Mesenchymal stem cell (in vitro differentiated cells and primary cell): ENCODE data around the gene DDX27.

Source experiments
- DNase-seq: peaks from one replicate; pipeline ENCODE4 v3.0.0-alpha.2; 2013
- H2AFZ ChIP-seq: one replicate; pipeline ENCODE4 v1.6.1; 2013; ENCODE audit warnings: low read depth, mild to moderate bottlenecking, control low read depth, inconsistent platforms, low read length, moderate library complexity
- H2AK5ac ChIP-seq: 2 replicates; pipeline ENCODE4 v1.6.1; 2013; ENCODE audit warnings: low read length, moderate library complexity, mild to moderate bottlenecking, inconsistent platforms; ENCODE audit not compliant: severe bottlenecking
- H2BK120ac ChIP-seq: one replicate; pipeline ENCODE4 v1.6.1; 2013; ENCODE audit warnings: low read depth, mild to moderate bottlenecking, inconsistent platforms, low read length, moderate library complexity
- H2BK12ac ChIP-seq, 2 experiments: one replicate each; pipeline ENCODE4 v1.6.1; 2013; ENCODE audit warnings: inconsistent platforms in 2 of 2, low read length in 2 of 2, mild to moderate bottlenecking in 2 of 2, moderate library complexity in 2 of 2, control low read depth in 1 of 2
- H2BK15ac ChIP-seq: one replicate; pipeline ENCODE4 v1.6.1; 2013; ENCODE audit warnings: mild to moderate bottlenecking, low read depth, inconsistent platforms; ENCODE audit not compliant: poor library complexity, severe bottlenecking
- H2BK5ac ChIP-seq: 2 replicates; pipeline ENCODE4 v1.6.1; 2013; ENCODE audit warnings: low read depth, mild to moderate bottlenecking, low read length, control low read depth, inconsistent platforms; ENCODE audit not compliant: poor library complexity, severe bottlenecking
- H3K14ac ChIP-seq, 2 experiments: one replicate each; pipeline ENCODE4 v1.6.1; 2013; ENCODE audit warnings: inconsistent platforms in 2 of 2, low read length in 2 of 2, control low read depth in 1 of 2, mild to moderate bottlenecking in 1 of 2, moderate library complexity in 1 of 2
- H3K18ac ChIP-seq, 2 experiments: one replicate each; pipeline ENCODE4 v1.6.1; 2013; ENCODE audit warnings: inconsistent platforms in 2 of 2, low read length in 2 of 2, control low read depth in 1 of 2, low read depth in 1 of 2, mild to moderate bottlenecking in 1 of 2
- H3K23ac ChIP-seq, 2 experiments: one replicate each; pipeline ENCODE4 v1.6.1; 2013; ENCODE audit warnings: inconsistent platforms in 2 of 2, low read length in 2 of 2, mild to moderate bottlenecking in 2 of 2, moderate library complexity in 2 of 2, control low read depth in 1 of 2
- H3K27ac ChIP-seq: 2 replicates; pipeline ENCODE4 v1.5.1; 2013; ENCODE audit warnings: mild to moderate bottlenecking, moderate library complexity, low read length, control low read depth, inconsistent platforms; ENCODE audit not compliant: poor library complexity, severe bottlenecking
- H3K27me3 ChIP-seq, 2 experiments: 2 replicates each; pipeline versions ENCODE4 v1.6.1 to v1.7.0; 2013; ENCODE audit warnings: low read length in 2 of 2, mild to moderate bottlenecking in 2 of 2, moderate library complexity in 2 of 2, control low read depth in 1 of 2, inconsistent platforms in 1 of 2; ENCODE audit not compliant: control insufficient read depth in 1 of 2, insufficient read depth in 1 of 2
- H3K36me3 ChIP-seq, 2 experiments: 2 replicates each; pipeline versions ENCODE4 v1.6.1 to v1.7.0; 2013; ENCODE audit warnings: low read length in 2 of 2, control low read depth in 1 of 2, inconsistent platforms in 1 of 2, low read depth in 1 of 2, mild to moderate bottlenecking in 1 of 2; ENCODE audit not compliant: insufficient read depth in 2 of 2, control insufficient read depth in 1 of 2
- H3K4ac ChIP-seq, 2 experiments: one replicate each; pipeline ENCODE4 v1.6.1; 2013; ENCODE audit warnings: inconsistent platforms in 2 of 2, low read length in 2 of 2, mild to moderate bottlenecking in 2 of 2, moderate library complexity in 2 of 2, control low read depth in 1 of 2, low read depth in 1 of 2
- H3K4me1 ChIP-seq: 2 replicates; pipeline ENCODE4 v1.6.1; 2013; ENCODE audit warnings: low read depth, low read length, control low read depth; ENCODE audit not compliant: control insufficient read depth, insufficient read depth
- H3K4me2 ChIP-seq: 2 replicates; pipeline ENCODE4 v1.6.1; 2013; ENCODE audit warnings: low read length, mild to moderate bottlenecking, inconsistent platforms; ENCODE audit not compliant: poor library complexity, severe bottlenecking
- H3K4me3 ChIP-seq, 2 experiments: 2 replicates each; pipeline versions ENCODE4 v1.5.1 to v1.7.0; 2013; ENCODE audit warnings: low read length in 2 of 2, mild to moderate bottlenecking in 2 of 2, control low read depth in 1 of 2, low read depth in 1 of 2; ENCODE audit not compliant: insufficient read depth in 1 of 2
- H3K79me1 ChIP-seq: replicated peaks from 2 replicates; pipeline ENCODE4 v1.6.1; 2013; ENCODE audit warnings: mild to moderate bottlenecking, control low read depth, low read length, inconsistent platforms; ENCODE audit not compliant: poor library complexity, severe bottlenecking
- H3K9ac ChIP-seq: 2 replicates; pipeline ENCODE4 v1.7.0; 2013; ENCODE audit warnings: mild to moderate bottlenecking, low read length, moderate library complexity
- H3K9me3 ChIP-seq: 2 replicates; pipeline ENCODE4 v1.7.0; 2013; ENCODE audit warnings: mild to moderate bottlenecking, low read length; ENCODE audit not compliant: control insufficient read depth
- H4K8ac ChIP-seq: one replicate; pipeline ENCODE4 v1.6.1; 2013; ENCODE audit warnings: inconsistent platforms, mild to moderate bottlenecking, low read length, moderate library complexity
- H4K91ac ChIP-seq: one replicate; pipeline ENCODE4 v1.6.1; 2013; ENCODE audit warnings: mild to moderate bottlenecking, low read length, inconsistent platforms
- WGBS: methylation state at CpG from one replicate; pipeline ENCODE4 v1.1.7; 2013; ENCODE audit warnings: mixed read lengths; 5-methylcytosine and 5-hydroxymethylcytosine counted together

Gene DDX27

GRCh38 chr20:49284818-49285217 is 65.6 kb downstream of the DDX27 start:
- Histone ChIP-seq H3K27ac (peak overlapping the region; percentile 8), H2BK15ac (no peak overlapping the region), H3K36me3 (peaks cover 51 to 99% of the 10 kb centered on the region in 2 experiments), H3K4ac (no peak overlapping the region), H3K23ac (no peak overlapping the region), H3K4me1 (peaks cover 10% of the 10 kb centered on the region), H3K27me3 (no peaks in the 10 kb centered on the region), H3K14ac (no peak overlapping the region), H4K8ac (no peak overlapping the region), H2AK5ac (no peak overlapping the region), H3K9ac (no peak overlapping the region), H2BK120ac (no peak overlapping the region), H3K4me2 (peak overlapping the region; percentile 18), H2BK12ac (no peak overlapping the region), H3K9me3 (peaks cover 30% of the 10 kb centered on the region), H2AFZ (no peak overlapping the region), H2BK5ac (no peak overlapping the region), H4K91ac (no peak overlapping the region), H3K18ac (no peak overlapping the region), H3K4me3 (peak overlapping the region in 1 of 2 experiments; percentile 61), H3K79me1 (no peaks in the 10 kb centered on the region)
- no peak for DNase-seq
- whole genome bisulfite sequencing: 83% methylated on average over 5 of the region's 5 CpGs

- WGBS: no CpG with 5 or more reads among the region's 1 CpG
These were observed 66.0 kb downstream of the DDX27 start for GRCh38 chr20:49285233-49285668.

GRCh38 chr20:49285813-49286494 is 66.7 kb downstream of the DDX27 start:
- Histone ChIP-seq H3K18ac (no peak overlapping the region), H4K8ac (no peak overlapping the region), H3K23ac (no peak overlapping the region), H2BK5ac (no peak overlapping the region), H3K36me3 (peaks cover 59 to 99% of the 10 kb centered on the region in 2 experiments), H3K27me3 (no peaks in the 10 kb centered on the region), H2BK15ac (no peak overlapping the region), H3K9me3 (peaks cover 21% of the 10 kb centered on the region), H3K9ac (no peak overlapping the region), H3K4ac (no peak overlapping the region), H3K27ac (no peak overlapping the region), H2AFZ (no peak overlapping the region), H4K91ac (no peak overlapping the region), H3K79me1 (no peaks in the 10 kb centered on the region), H3K4me2 (peak overlapping the region; percentile 5), H3K4me1 (peaks cover 10% of the 10 kb centered on the region), H3K14ac (no peak overlapping the region), H2BK120ac (no peak overlapping the region), H3K4me3 (peak overlapping the region in 1 of 2 experiments; percentile 61), H2BK12ac (no peak overlapping the region), H2AK5ac (no peak overlapping the region)
- 84% methylated on average over 4 of the region's 4 CpGs for WGBS
- no peak for DNase-seq

More at GRCh38 chr20:49285233-49285668, 66.0 kb downstream of the DDX27 start:
- DNase-seq: no peak
- Histone ChIP-seq H3K4me1 (peaks cover 10% of the 10 kb centered on the region), H2BK15ac (no peak overlapping the region), H3K9me3 (peaks cover 28% of the 10 kb centered on the region), H2BK5ac (no peak overlapping the region), H3K27me3 (no peaks in the 10 kb centered on the region), H3K18ac (no peak overlapping the region), H3K23ac (no peak overlapping the region), H3K4me3 (peak overlapping the region in 1 of 2 experiments; percentile 61), H2BK12ac (no peak overlapping the region), H3K36me3 (peaks cover 55 to 99% of the 10 kb centered on the region in 2 experiments), H3K9ac (no peak overlapping the region), H3K4me2 (peak overlapping the region; percentile 18), H3K27ac (no peak overlapping the region), H3K4ac (no peak overlapping the region), H4K91ac (no peak overlapping the region), H2BK120ac (no peak overlapping the region), H2AK5ac (no peak overlapping the region), H3K14ac (no peak overlapping the region), H2AFZ (no peak overlapping the region), H4K8ac (no peak overlapping the region), H3K79me1 (no peaks in the 10 kb centered on the region)

GRCh38 chr20:49286689-49287551 is 67.7 kb downstream of the DDX27 start:
- peaks cover 10% of the 10 kb centered on the region for H3K4me1 ChIP-seq
- peaks cover 63 to 98% of the 10 kb centered on the region in 2 experiments for H3K36me3 ChIP-seq
- H3K27ac ChIP-seq: peak overlapping the region; percentile 15
- H2BK15ac ChIP-seq: no peak overlapping the region
- peak overlapping the region in 1 of 2 experiments; percentile 61 for H3K4me3 ChIP-seq
- H3K23ac ChIP-seq: no peak overlapping the region
- H3K27me3 ChIP-seq: no peaks in the 10 kb centered on the region
- 88% methylated on average over 16 of the region's 16 CpGs for WGBS
- H3K18ac ChIP-seq: no peak overlapping the region
- no peak overlapping the region for H2BK12ac ChIP-seq
- H4K8ac ChIP-seq: no peak overlapping the region
- H3K14ac ChIP-seq: no peak overlapping the region
- no peak overlapping the region for H2BK120ac ChIP-seq
- no peaks in the 10 kb centered on the region for H3K79me1 ChIP-seq
- H2AFZ ChIP-seq: no peak overlapping the region
- H3K4ac ChIP-seq: no peak overlapping the region
- H4K91ac ChIP-seq: no peak overlapping the region
- DNase-seq: peak; percentile 37
- H3K9me3 ChIP-seq: peaks cover 17% of the 10 kb centered on the region
- H3K9ac ChIP-seq: no peak overlapping the region
- H2BK5ac ChIP-seq: no peak overlapping the region
- no peak overlapping the region for H2AK5ac ChIP-seq
- no peak overlapping the region for H3K4me2 ChIP-seq
